ENCODE measurements around the gene ZNRF4.

GRCh38 chr19:5435642-5436017 lies 19.6 kb upstream of the ZNRF4 start:
- TF ChIP-seq, protein P1, sequence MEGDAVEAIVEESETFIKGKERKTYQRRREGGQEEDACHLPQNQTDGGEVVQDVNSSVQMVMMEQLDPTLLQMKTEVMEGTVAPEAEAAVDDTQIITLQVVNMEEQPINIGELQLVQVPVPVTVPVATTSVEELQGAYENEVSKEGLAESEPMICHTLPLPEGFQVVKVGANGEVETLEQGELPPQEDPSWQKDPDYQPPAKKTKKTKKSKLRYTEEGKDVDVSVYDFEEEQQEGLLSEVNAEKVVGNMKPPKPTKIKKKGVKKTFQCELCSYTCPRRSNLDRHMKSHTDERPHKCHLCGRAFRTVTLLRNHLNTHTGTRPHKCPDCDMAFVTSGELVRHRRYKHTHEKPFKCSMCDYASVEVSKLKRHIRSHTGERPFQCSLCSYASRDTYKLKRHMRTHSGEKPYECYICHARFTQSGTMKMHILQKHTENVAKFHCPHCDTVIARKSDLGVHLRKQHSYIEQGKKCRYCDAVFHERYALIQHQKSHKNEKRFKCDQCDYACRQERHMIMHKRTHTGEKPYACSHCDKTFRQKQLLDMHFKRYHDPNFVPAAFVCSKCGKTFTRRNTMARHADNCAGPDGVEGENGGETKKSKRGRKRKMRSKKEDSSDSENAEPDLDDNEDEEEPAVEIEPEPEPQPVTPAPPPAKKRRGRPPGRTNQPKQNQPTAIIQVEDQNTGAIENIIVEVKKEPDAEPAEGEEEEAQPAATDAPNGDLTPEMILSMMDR (IDR thresholded peaks at IDR 0.05; ENCODE audit: low read length): no peak
- no peak for TF ChIP-seq EZH2 (IDR thresholded peaks at IDR 0.05; ENCODE audit: borderline replicate concordance, low read length)
